ENCODE data around the gene LYZ.
A peak's percentile ranks its signal among the peaks of the same experiment; 100 is the strongest.
"Not testable (repeated sequence)": the region's sequence is repeated elsewhere in the genome, so short reads cannot be mapped to it uniquely, and the experiment has no call there.

The LYZ gene

DNA sequence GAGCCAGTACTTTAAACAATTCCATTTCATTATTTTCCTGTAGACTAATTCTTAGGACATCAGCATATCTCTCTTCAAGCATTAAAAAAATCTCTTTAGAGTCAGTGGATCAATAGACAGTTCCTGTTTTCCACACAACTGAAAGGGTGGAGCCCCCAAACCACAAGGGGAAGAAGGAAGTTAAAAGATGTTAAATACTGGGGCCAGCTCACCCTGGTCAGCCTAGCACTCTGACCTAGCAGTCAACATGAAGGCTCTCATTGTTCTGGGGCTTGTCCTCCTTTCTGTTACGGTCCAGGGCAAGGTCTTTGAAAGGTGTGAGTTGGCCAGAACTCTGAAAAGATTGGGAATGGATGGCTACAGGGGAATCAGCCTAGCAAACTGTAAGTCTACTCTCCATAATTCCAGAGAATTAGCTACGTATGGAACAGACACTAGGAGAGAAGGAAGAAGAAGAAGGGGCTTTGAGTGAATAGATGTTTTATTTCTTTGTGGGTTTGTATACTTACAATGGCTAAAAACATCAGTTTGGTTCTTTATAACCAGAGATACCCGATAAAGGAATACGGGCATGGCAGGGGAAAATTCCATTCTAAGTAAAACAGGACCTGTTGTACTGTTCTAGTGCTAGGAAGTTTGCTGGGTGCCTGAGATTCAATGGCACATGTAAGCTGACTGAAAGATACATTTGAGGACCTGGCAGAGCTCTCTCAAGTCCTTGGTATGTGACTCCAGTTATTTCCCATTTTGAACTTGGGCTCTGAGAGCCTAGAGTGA is at the start of gene LYZ:
TSS of gene LYZ (plus strand) at position 220 of the 777 bp plus-strand sequence. CDS start at position 248, 28 bp downstream.
- TF ChIP-seq Cebpa-rat (IDR thresholded peaks at IDR 0.05), result no peak
- Histone ChIP-seq H3K27ac (no peak within 1 kb of the TSS), H3K4me3 (no peak within 1 kb of the TSS), H3K27me3 (no peaks in the 10 kb centered on the region), H3K4me1 (peaks cover 8% of the 10 kb centered on the region; the same call in 1 of the 2 replicates), H3K9me3 (no peaks in the 10 kb centered on the region), H3K9ac (no peak within 1 kb of the TSS), H3K4me2 (peak within 1 kb of the TSS; percentile 20; the same call in 1 of the 2 replicates), H4K20me1 (no peaks in the 10 kb centered on the region), H3K36me3 (no peaks in the 10 kb centered on the region)

- Histone ChIP-seq H3K4me2 (no peak overlapping the region), H3K4me1 (no peaks in the 10 kb centered on the region), H3K4me3 (no peak overlapping the region), H3K36me3 (no peaks in the 10 kb centered on the region), H3K27ac (no peak overlapping the region), H3K9ac (no peak overlapping the region), H3K27me3 (no peaks in the 10 kb centered on the region), H4K20me1 (no peaks in the 10 kb centered on the region), H3K9me3 (peaks cover 16% of the 10 kb centered on the region)
- no peak for TF ChIP-seq Cebpa-rat (IDR thresholded peaks at IDR 0.05)
Observed at GRCh38 chr12:69298947-69299346, 49.2 kb upstream of the LYZ start.

GRCh38 chr12:69304284-69304683 is 43.9 kb upstream of the LYZ start:
- Histone ChIP-seq H3K4me3 (no peak overlapping the region), H3K27ac (no peak overlapping the region), H4K20me1 (no peaks in the 10 kb centered on the region), H3K36me3 (no peaks in the 10 kb centered on the region), H3K4me1 (no peaks in the 10 kb centered on the region), H3K4me2 (no peak overlapping the region), H3K9me3 (peaks cover 15% of the 10 kb centered on the region), H3K27me3 (no peaks in the 10 kb centered on the region), H3K9ac (no peak overlapping the region)
- no peak for TF ChIP-seq Cebpa-rat (IDR thresholded peaks at IDR 0.05)

DNA sequence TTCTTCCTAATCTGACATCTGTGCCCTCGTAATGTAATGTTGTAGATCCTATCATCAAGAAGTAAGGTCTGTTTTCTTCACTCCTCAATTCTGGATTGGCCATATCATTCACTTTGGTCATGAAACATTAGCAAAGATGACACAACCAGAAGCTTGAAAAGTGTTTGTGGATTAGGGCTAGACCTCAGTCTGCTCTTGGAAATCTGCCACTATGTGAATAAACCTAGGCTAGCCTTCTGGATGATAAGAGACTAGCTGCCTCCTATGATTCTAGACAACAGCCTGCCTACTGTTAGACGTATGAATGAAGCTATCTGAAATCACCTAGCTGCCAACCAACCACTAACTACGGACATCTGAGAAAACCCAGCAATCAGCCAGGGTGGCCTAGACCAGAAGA is 38.7 kb upstream of the LYZ start:
- no peaks in the 10 kb centered on the region for H3K4me1 ChIP-seq
- no peak overlapping the region for H3K4me2 ChIP-seq
- H3K9ac ChIP-seq, result no peak overlapping the region
- TF ChIP-seq Cebpa-rat (IDR thresholded peaks at IDR 0.05), result no peak
- H3K27ac ChIP-seq, result no peak overlapping the region
- H3K9me3 ChIP-seq, result peaks cover 14% of the 10 kb centered on the region
- H3K27me3 ChIP-seq, result no peaks in the 10 kb centered on the region
- H4K20me1 ChIP-seq, result no peaks in the 10 kb centered on the region
- no peaks in the 10 kb centered on the region for H3K36me3 ChIP-seq
- H3K4me3 ChIP-seq, result no peak overlapping the region

DNA sequence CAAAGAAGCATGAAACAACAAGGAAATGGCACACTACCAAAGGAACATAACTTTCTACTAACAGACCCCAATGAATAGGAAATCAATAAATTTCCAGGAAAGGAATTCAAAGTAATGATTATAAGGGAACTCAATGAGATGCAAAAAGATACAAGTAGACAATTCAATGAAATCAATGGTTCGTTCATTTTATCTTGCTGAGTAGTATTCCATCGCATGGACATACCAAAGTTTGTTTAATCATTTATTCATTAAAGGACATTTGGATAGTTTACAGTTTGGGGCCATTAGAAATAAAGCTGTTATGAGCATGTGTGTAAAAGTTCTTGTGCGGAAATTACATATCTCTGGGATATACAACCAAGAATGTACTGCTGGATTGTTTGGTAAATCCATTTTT is 35.0 kb upstream of the LYZ start:
- Histone ChIP-seq H3K36me3 (no peaks in the 10 kb centered on the region), H3K9me3 (peaks cover 33% of the 10 kb centered on the region), H3K9ac (no peak overlapping the region), H4K20me1 (no peaks in the 10 kb centered on the region), H3K27me3 (no peaks in the 10 kb centered on the region), H3K4me3 (no peak overlapping the region), H3K4me1 (no peaks in the 10 kb centered on the region), H3K27ac (no peak overlapping the region), H3K4me2 (no peak overlapping the region)
- TF ChIP-seq Cebpa-rat (IDR thresholded peaks at IDR 0.05), result no peak

DNA sequence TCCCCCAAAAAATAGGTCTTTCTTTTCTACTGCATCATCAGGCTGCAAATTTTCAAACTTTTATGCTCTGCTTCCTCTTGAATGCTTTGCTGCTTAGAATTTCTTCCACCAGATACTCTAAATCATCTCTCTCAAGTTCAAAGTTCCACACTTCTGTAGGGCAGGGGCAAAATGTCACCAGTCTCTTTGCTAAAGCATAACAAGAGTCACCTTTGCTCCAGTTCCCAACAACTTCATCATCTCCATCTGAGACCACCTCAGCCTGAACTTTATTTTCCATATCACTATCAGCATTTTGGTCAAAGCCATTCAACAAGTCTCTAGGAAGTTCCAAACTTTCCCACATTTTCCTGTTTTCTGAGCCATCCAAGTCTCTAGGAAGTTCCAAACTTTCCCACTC is 31.4 kb upstream of the LYZ start:
- H3K4me2 ChIP-seq, H3K4me3 ChIP-seq, H3K27ac ChIP-seq, H3K36me3 ChIP-seq, H3K27me3 ChIP-seq, H3K9ac ChIP-seq, H4K20me1 ChIP-seq, H3K4me1 ChIP-seq: not testable (repeated sequence)
- peaks cover 52% of the 10 kb centered on the region for H3K9me3 ChIP-seq

DNA sequence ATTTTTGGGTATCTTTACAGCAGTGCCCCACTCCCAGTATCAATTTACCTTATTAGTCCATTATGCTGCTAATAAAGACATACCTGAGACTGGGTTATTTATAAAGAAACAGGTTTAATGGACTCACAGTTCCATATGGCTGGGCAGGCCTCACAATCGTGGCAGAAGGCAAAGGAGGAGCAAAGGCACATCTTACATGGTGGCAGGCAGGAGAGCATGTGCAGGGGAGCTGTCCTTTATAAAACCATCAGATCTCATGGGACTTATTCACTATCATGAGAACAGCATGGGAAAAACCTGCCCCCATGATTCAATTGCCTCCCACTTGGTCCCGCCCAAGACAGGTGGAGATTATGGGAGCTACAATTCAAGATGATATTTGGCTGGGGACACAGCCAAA is 30.9 kb upstream of the LYZ start:
- not testable (repeated sequence) for H3K4me3 ChIP-seq, H3K4me2 ChIP-seq, H3K36me3 ChIP-seq, H4K20me1 ChIP-seq, H3K27me3 ChIP-seq, H3K27ac ChIP-seq, H3K9ac ChIP-seq
- peaks cover 11% of the 10 kb centered on the region for H3K4me1 ChIP-seq
- H3K9me3 ChIP-seq, result peaks cover 54% of the 10 kb centered on the region

DNA sequence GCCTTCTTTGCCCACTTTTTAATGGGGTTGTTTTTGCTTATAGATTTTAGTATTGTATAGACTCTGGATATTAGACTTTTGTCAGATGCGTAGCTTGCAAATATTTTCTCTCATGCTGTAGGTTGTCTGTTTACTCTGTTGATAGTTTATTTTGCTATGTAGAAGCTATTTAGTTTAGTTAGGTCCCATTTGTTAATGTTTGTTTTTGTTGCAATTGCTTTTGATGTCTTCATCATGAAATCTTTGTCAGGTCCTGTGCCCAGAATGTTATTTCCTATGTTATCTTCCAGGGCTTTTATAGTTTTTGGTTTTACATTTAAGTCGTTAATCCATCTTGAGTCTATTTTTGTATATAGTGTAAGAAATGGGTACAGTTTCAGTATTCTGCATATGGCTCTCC is 30.0 kb upstream of the LYZ start:
- no peak for TF ChIP-seq Cebpa-rat (IDR thresholded peaks at IDR 0.05)
- Histone ChIP-seq H3K27me3 (no peaks in the 10 kb centered on the region), H3K4me1 (peaks cover 11% of the 10 kb centered on the region), H4K20me1 (no peaks in the 10 kb centered on the region), H3K9ac (no peak overlapping the region), H3K9me3 (peaks cover 58% of the 10 kb centered on the region), H3K4me2 (no peak overlapping the region), H3K27ac (no peak overlapping the region), H3K4me3 (no peak overlapping the region), H3K36me3 (no peaks in the 10 kb centered on the region)

- no peaks in the 10 kb centered on the region for H3K27me3 ChIP-seq
- peaks cover 18% of the 10 kb centered on the region for H3K4me1 ChIP-seq
- H3K27ac ChIP-seq, result no peak overlapping the region
- no peak overlapping the region for H3K4me3 ChIP-seq
- no peaks in the 10 kb centered on the region for H4K20me1 ChIP-seq
- peak overlapping the region; percentile 47 for H3K4me2 ChIP-seq
- TF ChIP-seq Cebpa-rat (IDR thresholded peaks at IDR 0.05), result no peak
- H3K9me3 ChIP-seq, result peaks cover 47% of the 10 kb centered on the region
- no peaks in the 10 kb centered on the region for H3K36me3 ChIP-seq
- no peak overlapping the region for H3K9ac ChIP-seq
Observed at GRCh38 chr12:69321351-69321750, 26.8 kb upstream of the LYZ start.

DNA sequence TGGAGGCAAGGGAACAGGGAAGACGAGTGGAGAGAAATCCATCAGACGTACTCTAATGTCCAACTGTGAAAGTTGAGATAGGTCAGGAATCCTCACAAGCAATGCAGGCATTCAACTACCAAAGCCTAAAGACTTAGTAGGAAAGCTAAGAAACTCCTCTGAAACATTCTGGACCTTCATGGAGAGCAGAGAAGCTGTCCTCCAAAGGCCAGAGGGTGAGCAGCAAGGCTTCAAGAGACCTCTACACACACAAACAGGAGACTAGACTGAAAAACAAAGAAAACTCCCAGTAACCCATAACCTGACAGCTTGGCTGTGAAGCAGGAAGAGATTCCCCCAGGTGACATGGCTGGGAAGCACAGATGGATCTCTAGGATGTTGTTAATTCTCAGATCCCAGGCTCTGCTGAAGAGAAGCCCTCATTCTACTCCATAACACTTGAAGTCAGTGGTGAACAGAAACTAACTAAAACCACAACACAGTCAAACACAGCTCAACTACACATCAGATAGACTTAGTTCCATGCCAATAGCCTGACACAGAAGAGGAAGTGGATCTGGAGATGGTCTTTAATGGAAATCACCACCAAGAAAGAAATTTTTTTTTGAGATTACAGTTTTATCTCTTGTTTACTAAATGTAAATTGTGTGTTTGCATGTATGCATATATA is 23.2 kb upstream of the LYZ start:
- Histone ChIP-seq H3K36me3 (no peaks in the 10 kb centered on the region), H3K4me1 (peaks cover 18% of the 10 kb centered on the region), H3K9me3 (peaks cover 18% of the 10 kb centered on the region), H4K20me1 (no peaks in the 10 kb centered on the region), H3K9ac (no peak overlapping the region), H3K4me3 (no peak overlapping the region), H3K27ac (no peak overlapping the region), H3K4me2 (no peak overlapping the region), H3K27me3 (no peaks in the 10 kb centered on the region)
- TF ChIP-seq Cebpa-rat (IDR thresholded peaks at IDR 0.05), result no peak
